Measurements from ENCODE around the gene ARRDC3.
"Not testable (repeated sequence)": the region's sequence is repeated elsewhere in the genome, so short reads cannot be mapped to it uniquely, and the experiment has no call there.

ARRDC3 gene

GRCh38 chr5:91329283-91329682 is 53.8 kb downstream of the ARRDC3 start:
- Mint-ChIP-seq H3K36me3 (ENCODE audit: low read depth) (no peaks in the 10 kb centered on the region), H3K4me3 (no peak overlapping the region), H3K9me3 (no peaks in the 10 kb centered on the region), H3K4me1 (peaks cover 28% of the 10 kb centered on the region), H3K27me3 (no peaks in the 10 kb centered on the region), H3K27ac (no peak overlapping the region)
- DNase-seq (no peak), ATAC-seq (peak; percentile 45)

DNA sequence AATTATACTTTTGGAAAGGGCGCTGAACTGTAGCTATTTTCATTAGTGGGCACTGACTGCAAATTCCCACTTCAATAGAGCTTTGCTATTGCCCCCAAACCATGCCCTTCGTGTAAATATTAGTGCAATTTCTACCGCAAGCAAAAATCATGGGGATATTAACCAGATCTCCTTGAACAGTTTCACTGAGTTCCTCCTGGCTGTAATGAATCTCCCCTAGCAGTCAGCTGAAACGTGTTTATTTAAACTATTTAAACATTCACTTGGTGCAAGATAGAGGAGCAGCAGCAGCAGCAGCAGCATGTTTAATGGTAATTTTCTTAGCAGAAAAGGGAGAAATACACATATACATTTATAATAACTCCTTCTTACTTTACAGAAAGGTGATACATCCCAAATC is 54.4 kb downstream of the ARRDC3 start:
- Mint-ChIP-seq H3K36me3 (ENCODE audit: low read depth) (no peaks in the 10 kb centered on the region), H3K4me1 (peaks cover 28% of the 10 kb centered on the region), H3K9me3 (no peaks in the 10 kb centered on the region), H3K4me3 (no peak overlapping the region), H3K27me3 (no peaks in the 10 kb centered on the region), H3K27ac (no peak overlapping the region)
- DNase-seq = no peak
- no peak for ATAC-seq

DNA sequence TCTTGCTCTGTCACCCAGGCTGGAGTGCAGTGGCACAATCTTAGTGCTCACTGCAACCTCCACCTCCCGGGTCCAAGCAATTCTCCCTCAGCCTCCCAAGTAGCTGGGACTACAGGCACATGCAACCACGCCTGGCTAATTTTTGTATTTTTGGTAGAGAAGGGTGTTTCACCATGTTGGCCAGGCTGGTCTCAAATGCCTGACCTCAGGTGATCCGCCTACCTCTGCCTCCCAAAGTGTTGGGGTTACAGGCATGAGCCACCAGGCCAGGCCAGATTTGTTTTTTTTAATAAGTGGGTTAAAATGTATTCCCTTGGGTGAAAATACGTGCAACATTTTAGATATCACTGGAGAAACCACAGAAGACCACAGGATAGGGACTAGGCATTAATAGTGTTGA is 60.1 kb downstream of the ARRDC3 start:
- not testable (repeated sequence) for H3K27ac Mint-ChIP-seq
- peaks cover 12% of the 10 kb centered on the region for H3K4me1 Mint-ChIP-seq

DNA sequence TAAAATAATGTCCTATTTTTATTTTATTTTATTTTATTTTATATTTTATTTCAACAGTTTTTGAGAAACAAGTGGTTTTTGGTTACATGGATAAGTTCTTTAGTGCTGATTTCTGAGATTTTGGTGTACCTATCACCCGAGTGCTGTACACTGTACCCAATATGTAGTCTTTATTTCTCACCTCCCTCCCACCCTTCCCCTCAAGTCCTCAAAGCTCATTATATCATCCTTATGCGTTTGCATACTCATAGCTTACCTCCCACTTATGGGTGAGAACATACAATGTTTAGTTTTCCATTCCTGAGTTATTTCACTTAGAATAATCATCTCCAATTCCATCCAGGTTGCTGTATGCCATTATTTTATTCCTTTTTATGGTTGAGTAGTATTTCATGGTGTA is 63.5 kb downstream of the ARRDC3 start:
- ATAC-seq (no peak), DNase-seq (no peak)
- H3K4me3 Mint-ChIP-seq = no peak overlapping the region
- H3K36me3 Mint-ChIP-seq (ENCODE audit: low read depth) = no peaks in the 10 kb centered on the region
- no peaks in the 10 kb centered on the region for H3K27me3 Mint-ChIP-seq
- H3K27ac Mint-ChIP-seq = no peak overlapping the region
- peaks cover 23% of the 10 kb centered on the region for H3K4me1 Mint-ChIP-seq
- no peaks in the 10 kb centered on the region for H3K9me3 Mint-ChIP-seq

More for the DNA sequence above, 60.1 kb downstream of the ARRDC3 start:
- not testable (repeated sequence) for H3K9me3 Mint-ChIP-seq; H3K36me3 Mint-ChIP-seq (ENCODE audit: low read depth); DNase-seq; H3K27me3 Mint-ChIP-seq; H3K4me3 Mint-ChIP-seq; ATAC-seq

- H3K4me1 Mint-ChIP-seq = peaks cover 33% of the 10 kb centered on the region
- no peaks in the 10 kb centered on the region for H3K36me3 Mint-ChIP-seq (ENCODE audit: low read depth)
- H3K27ac Mint-ChIP-seq = peak overlapping the region; percentile 60
- DNase-seq = peak; percentile 39
- peak; percentile 12 for ATAC-seq
- no peak overlapping the region for H3K4me3 Mint-ChIP-seq
- H3K27me3 Mint-ChIP-seq = no peaks in the 10 kb centered on the region
- H3K9me3 Mint-ChIP-seq = no peaks in the 10 kb centered on the region
Observed at GRCh38 chr5:91318724-91319123, 64.4 kb downstream of the ARRDC3 start.
